DMS53 treated with DMSO at 0.1 percent for 48 hours (cell line): ENCODE data around the gene ATP13A1.
"Not testable (repeated sequence)": the region's sequence is repeated elsewhere in the genome, so short reads cannot be mapped to it uniquely, and the experiment has no call there.

Source experiments
- DNase-seq: peaks from one replicate; lab custom pipeline; 2025; ENCODE audit not compliant: unreplicated experiment; lab: John Stamatoyannopoulos, UW

ATP13A1 gene

GRCh38 chr19:19663256-19664120 is at the start of gene ATP13A1:
ATP13A1 (minus strand) TSS chr19:19663676; CDS start chr19:19663666, 10 bp downstream.
- DNase-seq: peak; percentile 89

GRCh38 chr19:19711934-19712828 is 48.7 kb upstream of the ATP13A1 start:
- DNase-seq: no peak

GRCh38 chr19:19711306-19711933 is 47.9 kb upstream of the ATP13A1 start:
- no peak for DNase-seq

DNA sequence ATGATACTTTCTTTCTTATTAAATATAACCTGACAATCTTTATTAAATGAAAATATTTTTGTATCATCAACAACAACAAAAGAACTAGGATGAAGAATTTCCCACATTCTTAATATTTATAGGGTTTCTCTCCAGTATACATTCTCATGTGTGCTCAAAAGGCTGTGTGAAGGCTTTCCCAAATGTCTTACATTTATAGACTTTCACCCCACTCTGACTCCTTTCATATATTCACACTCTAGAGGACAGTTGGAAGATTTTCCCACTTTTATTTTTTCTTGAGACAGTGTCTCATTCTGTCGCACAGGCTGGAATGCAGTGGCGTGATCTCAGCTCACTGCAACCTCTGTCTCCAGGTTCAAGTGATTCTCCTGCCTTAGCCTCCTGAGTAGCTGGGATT is 47.0 kb upstream of the ATP13A1 start:
- DNase-seq: no peak

GRCh38 chr19:19704836-19705235 is 41.4 kb upstream of the ATP13A1 start:
- DNase-seq: no peak

- not testable (repeated sequence) for DNase-seq
Measured at GRCh38 chr19:19700493-19700892, 37.0 kb upstream of the ATP13A1 start.

GRCh38 chr19:19697589-19697988 is 34.1 kb upstream of the ATP13A1 start:
- DNase-seq: no peak

- no peak for DNase-seq
Measured at GRCh38 chr19:19696386-19696785, 32.9 kb upstream of the ATP13A1 start.

DNA sequence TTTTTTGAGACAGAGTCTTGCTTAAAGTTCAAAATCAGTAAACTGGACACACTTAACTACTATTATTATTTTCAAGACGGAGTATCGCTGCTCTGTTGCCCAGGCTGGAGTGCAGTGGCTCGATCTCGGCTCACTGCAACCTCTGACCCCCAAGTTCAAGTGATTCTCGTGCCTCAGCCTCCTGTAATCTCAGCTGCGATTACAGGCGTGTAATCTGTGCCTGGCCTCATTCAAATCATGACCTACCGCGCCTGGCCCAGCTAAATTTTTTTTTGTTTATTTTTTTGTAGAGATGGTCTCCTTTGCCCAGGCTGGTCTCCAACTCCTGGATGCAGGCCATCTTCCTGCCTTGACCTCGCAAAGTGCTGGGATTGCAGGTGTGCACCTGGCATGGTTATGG is 28.2 kb upstream of the ATP13A1 start:
- DNase-seq: no peak

DNA sequence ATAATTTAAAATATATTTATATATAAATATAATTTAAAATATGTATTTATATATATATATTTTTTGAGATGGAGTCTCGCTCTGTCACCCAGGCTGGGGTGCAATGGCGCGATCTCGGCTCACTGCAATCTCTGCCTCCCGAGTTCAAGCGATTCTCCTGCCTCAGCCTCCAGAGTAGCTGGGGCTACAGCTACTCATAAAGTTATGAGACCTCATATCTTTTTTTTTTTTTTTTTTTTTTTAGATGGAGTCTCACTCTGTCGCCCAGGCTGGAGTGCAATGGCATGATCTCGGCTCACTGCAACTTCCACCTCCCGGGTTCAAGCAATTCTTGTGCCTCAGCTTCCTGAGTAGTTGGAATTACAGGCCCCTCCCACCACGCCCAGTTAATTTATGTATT is 25.5 kb upstream of the ATP13A1 start:
- DNase-seq: not testable (repeated sequence)

GRCh38 chr19:19687090-19687489 is 23.6 kb upstream of the ATP13A1 start:
- no peak for DNase-seq

GRCh38 chr19:19686580-19686979 is 23.1 kb upstream of the ATP13A1 start:
- no peak for DNase-seq

DNA sequence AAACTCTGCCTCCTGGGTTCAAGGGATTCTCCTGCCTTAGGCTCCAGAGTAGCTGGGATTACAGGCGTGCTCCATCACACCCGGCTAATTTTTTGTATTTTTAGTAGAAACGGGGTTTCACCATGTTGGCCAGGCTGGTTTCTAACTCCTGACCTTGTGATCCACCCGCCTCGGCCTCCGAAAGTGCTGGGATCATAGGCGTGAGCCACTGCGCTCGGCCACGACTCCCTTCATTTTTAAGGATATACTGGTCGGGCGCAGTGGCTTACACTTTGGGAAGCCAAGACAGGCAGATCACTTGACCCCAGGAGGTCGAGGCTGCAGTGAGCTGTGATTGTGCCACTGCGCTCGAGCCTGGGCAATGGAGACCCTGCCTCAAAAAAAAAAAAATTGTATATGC is 22.6 kb upstream of the ATP13A1 start:
- not testable (repeated sequence) for DNase-seq

DNA sequence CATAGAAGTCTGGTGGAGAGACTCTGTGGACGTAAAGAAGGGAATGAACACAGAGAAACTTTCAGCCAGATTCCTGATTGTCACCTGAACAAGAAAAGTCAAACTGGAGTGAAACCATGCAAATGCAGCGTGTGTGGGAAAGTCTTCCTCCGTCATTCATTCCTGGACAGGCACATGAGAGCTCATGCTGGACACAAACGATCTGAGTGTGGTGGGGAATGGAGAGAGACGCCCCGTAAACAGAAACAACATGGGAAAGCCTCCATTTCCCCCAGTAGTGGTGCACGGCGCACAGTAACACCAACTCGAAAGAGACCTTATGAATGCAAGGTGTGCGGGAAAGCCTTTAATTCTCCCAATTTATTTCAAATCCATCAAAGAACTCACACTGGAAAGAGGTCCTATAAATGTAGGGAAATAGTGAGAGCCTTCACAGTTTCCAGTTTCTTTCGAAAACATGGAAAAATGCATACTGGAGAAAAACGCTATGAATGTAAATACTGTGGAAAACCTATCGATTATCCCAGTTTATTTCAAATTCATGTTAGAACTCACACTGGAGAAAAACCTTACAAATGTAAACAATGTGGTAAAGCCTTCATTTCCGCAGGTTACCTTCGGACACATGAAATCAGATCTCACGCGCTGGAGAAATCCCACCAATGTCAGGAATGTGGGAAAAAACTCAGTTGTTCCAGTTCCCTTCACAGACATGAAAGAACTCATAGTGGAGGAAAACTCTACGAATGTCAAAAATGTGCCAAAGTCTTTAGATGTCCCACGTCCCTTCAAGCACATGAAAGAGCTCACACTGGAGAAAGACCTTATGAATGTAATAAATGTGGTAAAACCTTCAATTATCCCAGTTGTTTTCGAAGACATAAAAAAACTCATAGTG is 15.9 kb upstream of the ATP13A1 start:
- no peak for DNase-seq

DNA sequence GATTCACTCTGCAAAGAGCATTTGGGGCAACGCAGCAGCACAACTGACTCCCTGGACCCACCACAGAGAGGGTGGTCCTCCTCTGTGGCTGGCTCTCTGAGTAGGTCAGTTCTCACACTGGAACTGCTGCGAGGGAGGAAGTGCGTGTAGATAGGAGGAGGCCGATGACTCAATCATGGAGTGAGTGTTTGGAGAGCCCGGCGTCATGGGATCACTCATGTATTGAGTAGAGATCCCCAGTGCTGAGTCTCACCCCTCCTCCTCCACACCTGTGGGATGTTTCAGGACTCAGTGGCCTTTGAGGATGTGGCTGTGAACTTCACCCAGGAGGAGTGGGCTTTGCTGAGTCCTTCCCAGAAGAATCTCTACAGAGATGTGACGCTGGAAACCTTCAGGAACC is 14.1 kb upstream of the ATP13A1 start:
- no peak for DNase-seq

DNA sequence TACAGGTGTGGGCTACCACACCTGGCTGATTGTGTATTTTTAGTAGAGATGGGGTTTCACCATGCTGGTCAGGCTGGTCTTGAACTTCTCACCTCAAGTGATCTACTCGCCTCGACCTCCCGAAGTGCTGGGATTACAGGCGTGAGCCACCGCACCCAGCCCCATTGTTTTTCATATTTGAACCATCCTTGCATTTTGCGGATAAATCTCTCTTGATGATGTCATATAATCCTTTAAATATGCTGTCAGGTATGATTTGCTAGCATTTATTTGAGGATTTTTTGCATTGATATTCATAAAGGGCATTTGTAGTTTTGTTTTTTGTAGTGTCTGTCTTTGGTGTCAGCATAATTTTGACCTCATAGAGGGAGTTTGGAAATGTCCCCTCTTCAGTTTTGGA is 10.8 kb upstream of the ATP13A1 start:
- no peak for DNase-seq

GRCh38 chr19:19672816-19673215 is 9.3 kb upstream of the ATP13A1 start:
- no peak for DNase-seq

GRCh38 chr19:19670070-19670551 is 6.6 kb upstream of the ATP13A1 start:
- DNase-seq: no peak

DNA sequence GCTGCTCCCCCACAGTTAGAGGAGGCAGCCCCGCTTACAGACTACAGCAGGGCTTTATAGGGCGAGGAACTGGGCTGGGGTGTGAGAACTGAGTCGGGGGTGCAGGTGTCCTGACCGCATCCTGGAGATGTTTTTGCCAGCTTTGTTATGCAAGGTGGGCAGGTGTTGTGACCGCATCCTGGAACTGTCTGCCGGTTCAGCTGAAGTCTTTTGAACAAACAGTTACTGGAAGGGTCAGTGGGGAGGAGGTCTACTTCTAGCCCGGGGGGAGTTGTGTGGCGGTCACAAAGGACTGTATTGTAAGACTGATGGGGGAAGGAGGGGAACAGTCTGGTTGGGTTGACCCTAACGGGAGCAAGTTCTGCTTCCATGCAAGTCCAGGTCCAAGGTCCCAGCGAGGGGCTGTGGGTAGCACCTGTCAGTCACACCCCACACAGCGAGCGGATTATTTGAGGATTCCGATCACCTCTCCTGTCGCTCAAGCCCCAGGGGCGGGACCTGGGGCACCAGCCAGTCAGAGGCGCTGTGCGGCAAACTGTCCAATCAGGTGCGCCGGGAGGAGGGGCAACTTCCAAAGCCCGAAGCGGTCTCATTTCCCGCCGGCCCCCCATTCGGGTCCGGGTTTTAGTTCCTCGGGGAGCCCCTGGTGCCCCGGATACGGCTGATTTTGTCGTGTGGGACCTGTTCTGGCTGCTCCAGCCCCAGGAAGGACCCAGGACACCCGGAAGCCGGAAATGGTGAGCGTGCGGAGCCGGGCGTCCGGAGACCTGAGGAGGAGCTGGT is 4.9 kb upstream of the ATP13A1 start, which contains the start of gene ZNF101:
ZNF101 (plus strand) TSS at position 610 of the 783 bp plus-strand sequence; CDS start at position 735, 125 bp downstream.
- DNase-seq: peak; percentile 78
